ENCODE results near the gene DIDO1. TPM values are rescaled to one million over a fixed set of nuclear protein-coding genes. Genes with fewer than 3 reads are reported as not detected.
A peak's percentile ranks its signal among the peaks of the same experiment; 100 is the strongest.

DIDO1 gene
- total and polyA plus RNA-seq, 2 of the 13 experiments (the other 11 are each of a cell fraction or from before 2014, with no cell fraction given): 75.0 to 75.1 TPM

DNA sequence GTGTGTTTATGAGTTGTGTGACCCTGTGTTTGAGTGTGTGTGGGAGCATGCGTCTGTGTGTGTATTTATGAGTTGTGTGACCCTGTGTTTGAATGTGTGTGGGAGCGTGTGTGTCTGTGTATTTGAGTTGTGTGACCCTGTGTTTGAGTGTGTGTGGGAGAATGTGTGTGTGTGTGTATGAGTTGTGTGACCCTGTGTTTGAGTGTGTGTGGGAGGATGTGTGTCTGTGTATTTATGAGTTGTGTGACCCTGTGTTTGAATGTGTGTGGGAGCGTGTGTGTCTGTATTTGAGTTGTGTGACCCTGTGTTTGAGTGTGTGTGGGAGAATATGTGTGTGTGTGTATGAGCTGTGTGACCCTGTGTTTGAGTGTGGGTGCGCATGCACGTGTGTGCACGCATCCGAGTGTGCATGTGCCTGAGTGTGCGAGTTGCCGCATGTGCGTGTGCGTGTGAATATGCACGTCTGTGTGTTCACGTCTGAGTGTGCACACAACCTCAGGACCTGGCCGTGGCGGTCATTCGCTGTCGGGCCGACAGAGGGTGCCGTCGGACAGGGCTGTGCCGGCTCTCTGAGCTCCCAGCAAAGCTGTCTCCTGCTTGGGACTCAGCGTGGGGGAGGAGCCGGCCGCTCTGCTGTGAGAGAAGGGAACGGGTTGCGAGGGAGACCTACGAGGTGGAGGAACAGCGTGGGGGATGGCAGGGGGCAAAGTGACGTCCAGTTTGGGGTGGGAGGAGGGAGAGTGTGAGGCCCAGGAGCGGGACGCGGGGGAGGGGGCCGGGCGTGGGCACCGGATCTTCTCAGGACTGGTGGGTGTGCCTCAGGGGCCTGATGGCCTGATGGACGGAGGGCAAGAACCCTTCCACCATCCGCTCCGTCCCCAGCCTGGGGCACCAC is 45.9 kb upstream of the DIDO1 start (continued):
- TF ChIP-seq, protein P1, sequence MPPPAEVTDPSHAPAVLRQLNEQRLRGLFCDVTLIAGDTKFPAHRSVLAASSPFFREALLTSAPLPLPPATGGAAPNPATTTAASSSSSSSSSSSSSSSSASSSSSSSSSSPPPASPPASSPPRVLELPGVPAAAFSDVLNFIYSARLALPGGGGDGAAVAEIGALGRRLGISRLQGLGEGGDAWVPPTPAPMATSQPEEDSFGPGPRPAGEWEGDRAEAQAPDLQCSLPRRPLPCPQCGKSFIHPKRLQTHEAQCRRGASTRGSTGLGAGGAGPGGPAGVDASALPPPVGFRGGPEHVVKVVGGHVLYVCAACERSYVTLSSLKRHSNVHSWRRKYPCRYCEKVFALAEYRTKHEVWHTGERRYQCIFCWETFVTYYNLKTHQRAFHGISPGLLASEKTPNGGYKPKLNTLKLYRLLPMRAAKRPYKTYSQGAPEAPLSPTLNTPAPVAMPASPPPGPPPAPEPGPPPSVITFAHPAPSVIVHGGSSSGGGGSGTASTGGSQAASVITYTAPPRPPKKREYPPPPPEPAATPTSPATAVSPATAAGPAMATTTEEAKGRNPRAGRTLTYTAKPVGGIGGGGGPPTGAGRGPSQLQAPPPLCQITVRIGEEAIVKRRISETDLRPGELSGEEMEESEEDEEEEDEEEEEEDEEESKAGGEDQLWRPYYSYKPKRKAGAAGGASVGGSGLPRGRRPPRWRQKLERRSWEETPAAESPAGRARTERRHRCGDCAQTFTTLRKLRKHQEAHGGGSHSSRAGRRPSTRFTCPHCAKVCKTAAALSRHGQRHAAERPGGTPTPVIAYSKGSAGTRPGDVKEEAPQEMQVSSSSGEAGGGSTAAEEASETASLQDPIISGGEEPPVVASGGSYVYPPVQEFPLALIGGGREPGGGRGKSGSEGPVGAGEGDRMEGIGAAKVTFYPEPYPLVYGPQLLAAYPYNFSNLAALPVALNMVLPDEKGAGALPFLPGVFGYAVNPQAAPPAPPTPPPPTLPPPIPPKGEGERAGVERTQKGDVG (CRISPR knock-in tag; IDR thresholded peaks at IDR 0.05; ENCODE audit: borderline replicate concordance): peak; percentile 25; the same call in 1 of the 2 replicates
- TF ChIP-seq MIXL1 (CRISPR knock-in tag; IDR thresholded peaks at IDR 0.05) (peak; percentile 52; the same call in 1 of the 2 replicates), TCF7L2 (IDR thresholded peaks at IDR 0.05; ENCODE audit: low read depth, low read length) (no peak), ZNF644 (CRISPR knock-in tag; IDR thresholded peaks at IDR 0.05; ENCODE audit: low read depth) (no peak), SMAD1 (CRISPR knock-in tag; IDR thresholded peaks at IDR 0.05; ENCODE audit: borderline replicate concordance, low read depth) (peak; percentile 83; the same call in 1 of the 2 replicates), ZIK1 (CRISPR knock-in tag; IDR thresholded peaks at IDR 0.05; ENCODE audit: borderline replicate concordance, low read depth) (peak; percentile 60), FOXK1 (CRISPR knock-in tag; IDR thresholded peaks at IDR 0.05; ENCODE audit: borderline replicate concordance, low read depth) (peak; percentile 70; the same call in 1 of the 2 replicates), LCORL (IDR thresholded peaks at IDR 0.05) (no peak), LCORL (CRISPR knock-in tag; IDR thresholded peaks at IDR 0.05) (peak; percentile 90), SOX13 (IDR thresholded peaks at IDR 0.05) (no peak), SOX13 (CRISPR knock-in tag; conservative IDR thresholded peaks at IDR 0.05 in 1 of 2, IDR thresholded peaks at IDR 0.05 in 1 of 2) (peak; percentile 41 to 46; a peak in 2 of 4 replicates), KAT7 (CRISPR knock-in tag; IDR thresholded peaks at IDR 0.05; ENCODE audit: borderline replicate concordance) (no peak; the same call in 1 of the 2 replicates), IRF2 (CRISPR knock-in tag; IDR thresholded peaks at IDR 0.05) (peak; percentile 79)
- TF ChIP-seq, protein P2, sequence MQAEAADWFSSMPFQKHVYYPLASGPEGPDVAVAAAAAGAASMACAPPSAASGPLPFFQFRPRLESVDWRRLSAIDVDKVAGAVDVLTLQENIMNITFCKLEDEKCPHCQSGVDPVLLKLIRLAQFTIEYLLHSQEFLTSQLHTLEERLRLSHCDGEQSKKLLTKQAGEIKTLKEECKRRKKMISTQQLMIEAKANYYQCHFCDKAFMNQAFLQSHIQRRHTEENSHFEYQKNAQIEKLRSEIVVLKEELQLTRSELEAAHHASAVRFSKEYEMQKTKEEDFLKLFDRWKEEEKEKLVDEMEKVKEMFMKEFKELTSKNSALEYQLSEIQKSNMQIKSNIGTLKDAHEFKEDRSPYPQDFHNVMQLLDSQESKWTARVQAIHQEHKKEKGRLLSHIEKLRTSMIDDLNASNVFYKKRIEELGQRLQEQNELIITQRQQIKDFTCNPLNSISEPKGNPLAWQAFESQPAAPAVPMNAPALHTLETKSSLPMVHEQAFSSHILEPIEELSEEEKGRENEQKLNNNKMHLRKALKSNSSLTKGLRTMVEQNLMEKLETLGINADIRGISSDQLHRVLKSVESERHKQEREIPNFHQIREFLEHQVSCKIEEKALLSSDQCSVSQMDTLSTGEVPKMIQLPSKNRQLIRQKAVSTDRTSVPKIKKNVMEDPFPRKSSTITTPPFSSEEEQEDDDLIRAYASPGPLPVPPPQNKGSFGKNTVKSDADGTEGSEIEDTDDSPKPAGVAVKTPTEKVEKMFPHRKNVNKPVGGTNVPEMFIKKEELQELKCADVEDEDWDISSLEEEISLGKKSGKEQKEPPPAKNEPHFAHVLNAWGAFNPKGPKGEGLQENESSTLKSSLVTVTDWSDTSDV (CRISPR knock-in tag; IDR thresholded peaks at IDR 0.05): no peak
- TF ChIP-seq, protein P3, sequence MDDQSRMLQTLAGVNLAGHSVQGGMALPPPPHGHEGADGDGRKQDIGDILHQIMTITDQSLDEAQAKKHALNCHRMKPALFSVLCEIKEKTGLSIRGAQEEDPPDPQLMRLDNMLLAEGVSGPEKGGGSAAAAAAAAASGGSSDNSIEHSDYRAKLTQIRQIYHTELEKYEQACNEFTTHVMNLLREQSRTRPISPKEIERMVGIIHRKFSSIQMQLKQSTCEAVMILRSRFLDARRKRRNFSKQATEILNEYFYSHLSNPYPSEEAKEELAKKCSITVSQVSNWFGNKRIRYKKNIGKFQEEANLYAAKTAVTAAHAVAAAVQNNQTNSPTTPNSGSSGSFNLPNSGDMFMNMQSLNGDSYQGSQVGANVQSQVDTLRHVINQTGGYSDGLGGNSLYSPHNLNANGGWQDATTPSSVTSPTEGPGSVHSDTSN (CRISPR knock-in tag; IDR thresholded peaks at IDR 0.05; ENCODE audit: borderline replicate concordance): no peak
- TF ChIP-seq, protein P4, sequence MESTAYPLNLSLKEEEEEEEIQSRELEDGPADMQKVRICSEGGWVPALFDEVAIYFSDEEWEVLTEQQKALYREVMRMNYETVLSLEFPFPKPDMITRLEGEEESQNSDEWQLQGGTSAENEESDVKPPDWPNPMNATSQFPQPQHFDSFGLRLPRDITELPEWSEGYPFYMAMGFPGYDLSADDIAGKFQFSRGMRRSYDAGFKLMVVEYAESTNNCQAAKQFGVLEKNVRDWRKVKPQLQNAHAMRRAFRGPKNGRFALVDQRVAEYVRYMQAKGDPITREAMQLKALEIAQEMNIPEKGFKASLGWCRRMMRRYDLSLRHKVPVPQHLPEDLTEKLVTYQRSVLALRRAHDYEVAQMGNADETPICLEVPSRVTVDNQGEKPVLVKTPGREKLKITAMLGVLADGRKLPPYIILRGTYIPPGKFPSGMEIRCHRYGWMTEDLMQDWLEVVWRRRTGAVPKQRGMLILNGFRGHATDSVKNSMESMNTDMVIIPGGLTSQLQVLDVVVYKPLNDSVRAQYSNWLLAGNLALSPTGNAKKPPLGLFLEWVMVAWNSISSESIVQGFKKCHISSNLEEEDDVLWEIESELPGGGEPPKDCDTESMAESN (CRISPR knock-in tag; conservative IDR thresholded peaks at IDR 0.05): peak; percentile 42; the same call in 1 of the 2 replicates
- TF ChIP-seq, protein P5, sequence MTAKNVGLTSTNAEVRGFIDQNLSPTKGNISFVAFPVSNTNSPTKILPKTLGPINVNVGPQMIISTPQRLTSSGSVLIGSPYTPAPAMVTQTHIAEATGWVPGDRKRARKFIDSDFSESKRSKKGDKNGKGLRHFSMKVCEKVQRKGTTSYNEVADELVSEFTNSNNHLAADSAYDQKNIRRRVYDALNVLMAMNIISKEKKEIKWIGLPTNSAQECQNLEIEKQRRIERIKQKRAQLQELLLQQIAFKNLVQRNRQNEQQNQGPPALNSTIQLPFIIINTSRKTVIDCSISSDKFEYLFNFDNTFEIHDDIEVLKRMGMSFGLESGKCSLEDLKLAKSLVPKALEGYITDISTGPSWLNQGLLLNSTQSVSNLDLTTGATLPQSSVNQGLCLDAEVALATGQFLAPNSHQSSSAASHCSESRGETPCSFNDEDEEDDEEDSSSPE (CRISPR knock-in tag; IDR thresholded peaks at IDR 0.05): no peak

Data from HepG2 (cell line).